Upper lobe of left lung (tissue), 4 donors: ENCODE data around the gene CCDC13.

ENCODE experiments used
- CTCF ChIP-seq, 6 experiments: fragments of 450-650 bp in 4 of 6; fragments of 200-600 bp in 2 of 6; sonication (generic) in 2 of 6; IDR thresholded peaks; one replicate each; pipeline ENCODE4 v1.5.1; 2016 to 2019; ENCODE audit warnings: antibody characterized with exemption in 6 of 6
- EP300 ChIP-seq, 4 donors: sonication (generic); formaldehyde crosslinking; IDR thresholded peaks; one replicate each; pipeline ENCODE4 v1.5.1; 2017; ENCODE audit warnings: antibody characterized with exemption in 4 of 4, control low read depth in 2 of 4

GRCh38 chr3:42763021-42763420 lies 10.0 kb downstream of the CCDC13 start:
- TF ChIP-seq CTCF (IDR thresholded peaks at IDR 0.05) (no peak), EP300 (IDR thresholded peaks at IDR 0.05) (no peak)
